T47D (cell line): ENCODE data around the gene IL17RC.

Source experiments
- DNase-seq, 2 experiments: peaks; one replicate each; pipeline versions ENCODE4 v3.0.0 to v3.0.0-alpha.2; 2011 to 2012; ENCODE audit warnings: low read depth in 1 of 2, low spot score in 1 of 2
- JUND ChIP-seq: IDR thresholded peaks from 2 replicates; pipeline ENCODE4 v1.6.1; 2012; ENCODE audit warnings: low read depth
- in situ Hi-C: cut with HindIII; loops from 2 replicates; pipeline ENCODE4 v1.10.0; 2016; ENCODE audit warnings: low sequenced_read_pairs, low pct_unique_long_range_greater_than_20kb

The IL17RC gene

DNA sequence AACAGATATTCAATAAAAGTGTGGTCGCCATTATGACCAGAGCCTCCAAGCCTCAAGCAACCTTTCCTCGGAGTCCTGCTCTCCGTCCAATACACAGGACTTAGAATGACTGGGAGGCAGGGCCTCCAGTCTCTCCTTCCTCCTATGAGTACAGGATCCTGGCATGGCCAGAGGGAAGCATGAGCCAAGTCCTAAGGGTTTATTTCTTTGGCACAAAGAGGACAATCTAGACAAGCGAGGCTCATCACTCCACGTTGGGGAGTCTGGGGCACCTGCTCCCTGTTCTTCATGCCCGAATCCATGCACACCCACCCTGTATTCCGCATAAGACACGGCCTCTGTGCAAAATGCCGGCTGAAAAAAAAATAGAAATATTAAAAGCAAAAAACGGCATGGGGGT, 28.5 kb downstream of the IL17RC start:
- no peak for TF ChIP-seq JUND

DNA sequence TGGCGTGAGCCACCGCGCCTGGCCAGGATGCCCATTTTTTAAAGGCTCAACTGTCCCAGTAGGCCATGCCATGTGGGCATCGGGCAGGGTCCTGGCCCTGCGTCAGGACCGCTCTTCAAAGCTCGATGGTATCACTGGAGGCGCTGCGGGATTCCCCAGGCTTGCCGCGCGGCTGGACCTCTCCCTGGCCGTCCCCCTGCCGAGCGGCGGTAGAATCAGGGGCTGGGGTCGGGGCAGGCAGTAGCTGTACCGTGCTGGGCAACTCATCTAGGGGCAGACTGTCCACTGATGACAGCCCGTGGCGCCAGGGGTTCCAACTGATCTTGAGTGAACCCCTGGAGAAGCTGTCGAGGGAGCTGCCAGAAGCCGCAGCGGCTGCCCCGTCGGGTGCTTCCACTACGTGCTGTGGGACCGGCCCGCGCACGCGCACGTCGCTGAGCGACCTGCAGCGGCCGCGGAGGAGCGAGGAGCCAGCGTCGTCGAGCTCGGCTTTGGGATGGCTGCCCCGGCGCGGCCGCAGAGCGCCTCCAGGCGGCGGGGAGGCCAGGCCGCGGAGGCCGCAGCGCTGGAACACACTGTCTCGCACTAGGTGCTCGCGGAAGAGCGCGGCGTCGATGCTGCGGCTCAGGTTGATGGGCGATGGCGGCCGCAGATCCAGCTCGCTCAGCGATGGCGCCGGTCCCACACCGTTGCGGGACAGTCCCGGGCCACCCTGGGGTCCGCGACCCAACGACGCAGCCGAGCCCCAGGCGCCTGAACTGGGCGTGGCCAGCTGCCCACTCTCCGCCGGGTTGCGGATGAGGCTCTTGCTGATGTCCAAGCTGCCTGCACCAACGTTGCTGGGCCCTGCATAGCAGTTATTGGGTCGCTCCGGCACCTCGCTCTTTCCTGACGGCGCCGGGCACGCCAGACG, 29.5 kb downstream of the IL17RC start:
- in situ Hi-C loops = no loop called here

More for the DNA sequence above, 28.5 kb downstream of the IL17RC start:
- in situ Hi-C loops = no loop called here
- DNase-seq = no peak

DNA sequence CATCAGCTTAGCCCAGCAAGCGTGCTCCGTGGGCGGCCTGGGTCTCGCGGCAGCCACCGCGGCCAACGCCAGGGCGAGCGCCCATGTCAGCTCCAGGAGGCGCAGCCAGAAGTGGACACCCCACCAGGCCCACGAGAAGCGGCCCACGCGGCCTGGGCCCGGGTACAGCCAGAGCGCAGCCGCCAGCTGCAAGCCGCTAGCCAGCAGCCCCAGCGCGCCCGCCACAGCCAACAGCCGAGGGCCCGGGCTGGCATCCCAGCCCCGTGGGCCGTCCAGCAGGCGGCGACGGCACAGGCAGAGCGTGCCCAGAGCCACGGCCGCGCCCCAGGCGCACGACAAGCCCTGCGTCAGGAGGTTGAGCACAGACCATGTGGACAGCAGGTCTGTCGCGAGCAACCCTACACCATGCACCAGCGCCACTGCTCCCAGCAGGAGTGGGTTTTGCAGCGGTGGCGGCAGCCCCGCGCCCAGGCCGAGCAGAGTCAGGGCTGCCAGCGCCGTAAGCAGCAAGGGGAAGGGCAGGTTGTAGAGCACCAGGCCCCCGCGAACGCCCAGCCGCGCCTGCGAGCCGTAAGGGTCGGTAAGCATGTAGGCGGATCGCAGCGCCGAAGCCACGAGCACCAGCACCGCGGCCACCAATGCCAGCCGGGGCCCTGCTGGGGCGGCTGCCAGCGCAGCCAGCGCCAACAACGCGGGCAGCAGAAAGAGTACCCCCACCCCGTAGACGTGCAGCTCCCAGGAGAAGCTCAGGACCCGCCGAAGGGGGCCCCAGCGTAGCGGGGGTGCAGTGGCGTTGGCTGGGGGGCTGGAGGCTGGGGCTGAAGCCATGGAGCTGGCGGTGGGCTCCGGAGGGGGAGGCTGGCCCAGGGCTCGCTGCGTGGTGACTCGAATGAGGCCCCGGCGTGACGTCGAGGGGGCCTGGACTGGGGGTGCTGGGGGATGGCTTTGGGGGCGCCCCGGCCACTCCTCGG, 30.4 kb downstream of the IL17RC start:
- in situ Hi-C loops = no loop called here
- no peak for TF ChIP-seq JUND
- DNase-seq = peak in 1 of 2 experiments; percentile 51

More for the DNA sequence above, 29.5 kb downstream of the IL17RC start:
- no peak for TF ChIP-seq JUND
- peak; percentile 78 to 92 for DNase-seq

DNA sequence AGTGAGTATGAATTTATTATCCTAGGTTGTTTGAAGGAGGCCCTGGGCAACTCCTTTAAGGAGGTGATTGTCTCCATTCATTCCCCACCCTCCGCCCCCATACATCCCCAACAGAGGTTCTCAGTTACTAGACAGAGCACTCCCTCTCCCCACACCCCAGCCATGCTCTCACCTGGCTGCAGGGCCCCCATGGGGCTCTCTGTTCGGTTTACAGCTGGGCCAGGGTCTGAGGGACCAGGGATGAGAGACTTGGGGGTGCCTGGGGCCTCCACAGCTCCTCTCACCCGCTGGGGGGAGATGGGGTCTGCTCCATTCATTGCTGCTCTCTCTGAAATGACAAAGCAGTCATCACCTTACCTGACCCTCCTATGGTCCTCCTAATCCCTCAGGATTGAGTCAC, 31.7 kb downstream of the IL17RC start:
- TF ChIP-seq JUND = no peak
- DNase-seq = no peak
- in situ Hi-C loops = no loop called here

DNA sequence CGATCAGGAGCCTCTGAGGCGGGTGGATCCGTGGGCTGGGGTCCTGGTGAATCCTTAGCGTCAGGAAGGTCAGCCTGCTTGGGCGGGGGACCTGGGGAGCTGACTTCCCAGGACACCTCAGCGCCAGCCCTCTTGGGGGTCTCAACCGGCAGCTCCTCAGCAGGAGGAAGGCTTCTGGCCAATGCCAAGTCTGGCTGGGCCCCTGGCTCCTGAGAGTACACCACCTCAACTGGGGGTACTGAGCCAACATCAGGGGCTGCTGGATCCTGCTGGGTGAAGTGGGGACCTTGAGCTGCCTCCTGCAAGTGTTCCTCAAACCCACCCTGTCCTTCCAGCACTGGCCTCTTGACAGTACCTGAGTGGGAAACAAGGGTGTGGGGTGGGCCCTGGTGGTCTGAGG, 32.2 kb downstream of the IL17RC start:
- no peak for DNase-seq
- TF ChIP-seq JUND = no peak
- in situ Hi-C loops = no loop called here

DNA sequence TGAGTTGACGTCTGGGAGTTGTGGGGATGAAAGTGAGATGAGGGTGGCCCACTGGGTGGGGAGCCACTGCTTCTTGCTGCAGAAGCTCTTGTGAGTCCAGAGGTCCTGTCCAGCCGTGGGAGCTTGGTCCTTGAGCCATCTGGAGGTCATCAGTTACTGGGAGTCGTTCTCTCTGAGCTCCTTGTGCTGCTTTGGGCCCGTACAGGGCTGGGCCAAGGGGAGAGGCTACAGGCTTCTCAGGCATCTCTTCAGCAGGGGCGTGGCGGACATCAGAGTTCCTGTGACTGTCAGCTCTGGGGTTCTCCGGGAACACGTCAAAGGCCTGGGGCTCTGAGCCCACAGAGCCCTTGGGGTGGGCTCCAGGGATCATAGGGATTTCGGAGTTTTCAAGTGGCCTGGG, 32.7 kb downstream of the IL17RC start:
- TF ChIP-seq JUND = no peak
- in situ Hi-C loops = no loop called here
- no peak for DNase-seq

DNA sequence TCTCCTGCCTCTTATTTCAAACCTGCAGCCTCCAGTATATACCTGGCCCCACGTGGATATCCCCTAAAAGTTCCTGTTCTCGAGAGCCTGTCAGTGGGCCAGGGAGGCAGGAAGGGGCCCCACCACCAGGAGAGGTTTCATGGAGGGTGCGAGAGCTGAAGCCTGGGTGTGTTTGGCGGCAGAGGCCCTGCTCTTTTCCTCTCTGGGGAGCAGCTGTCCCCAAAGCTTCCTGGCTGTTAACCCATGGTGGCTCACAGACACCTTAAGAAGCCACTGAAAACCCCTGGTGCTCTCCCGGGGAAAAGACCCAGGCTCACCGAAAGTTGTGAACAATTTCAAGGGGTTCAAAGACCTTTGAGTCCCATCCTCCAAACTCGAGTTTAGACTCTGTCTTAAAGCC, 34.2 kb downstream of the IL17RC start:
- in situ Hi-C loops = no loop called here
- no peak for DNase-seq
- TF ChIP-seq JUND = no peak

DNA sequence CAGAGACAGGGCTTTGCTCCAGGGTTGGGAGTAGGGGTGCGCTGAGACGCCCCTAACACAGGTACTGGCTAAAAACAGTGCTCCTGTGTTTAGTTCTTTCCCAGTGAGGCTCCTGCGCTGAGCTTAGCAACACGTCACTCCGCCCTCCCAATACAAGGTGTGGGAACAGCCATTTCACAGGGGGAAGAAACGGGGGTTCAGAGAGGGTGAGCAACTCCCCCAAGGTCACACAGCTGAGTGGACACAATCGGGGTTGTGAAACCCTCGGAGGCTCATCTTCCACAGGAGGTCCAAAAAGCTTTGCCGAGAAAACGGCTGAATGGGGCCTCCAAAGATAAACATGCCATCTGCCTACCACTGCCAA, 34.7 kb downstream of the IL17RC start:
- in situ Hi-C loops = no loop called here
- DNase-seq = no peak
- no peak for TF ChIP-seq JUND

DNA sequence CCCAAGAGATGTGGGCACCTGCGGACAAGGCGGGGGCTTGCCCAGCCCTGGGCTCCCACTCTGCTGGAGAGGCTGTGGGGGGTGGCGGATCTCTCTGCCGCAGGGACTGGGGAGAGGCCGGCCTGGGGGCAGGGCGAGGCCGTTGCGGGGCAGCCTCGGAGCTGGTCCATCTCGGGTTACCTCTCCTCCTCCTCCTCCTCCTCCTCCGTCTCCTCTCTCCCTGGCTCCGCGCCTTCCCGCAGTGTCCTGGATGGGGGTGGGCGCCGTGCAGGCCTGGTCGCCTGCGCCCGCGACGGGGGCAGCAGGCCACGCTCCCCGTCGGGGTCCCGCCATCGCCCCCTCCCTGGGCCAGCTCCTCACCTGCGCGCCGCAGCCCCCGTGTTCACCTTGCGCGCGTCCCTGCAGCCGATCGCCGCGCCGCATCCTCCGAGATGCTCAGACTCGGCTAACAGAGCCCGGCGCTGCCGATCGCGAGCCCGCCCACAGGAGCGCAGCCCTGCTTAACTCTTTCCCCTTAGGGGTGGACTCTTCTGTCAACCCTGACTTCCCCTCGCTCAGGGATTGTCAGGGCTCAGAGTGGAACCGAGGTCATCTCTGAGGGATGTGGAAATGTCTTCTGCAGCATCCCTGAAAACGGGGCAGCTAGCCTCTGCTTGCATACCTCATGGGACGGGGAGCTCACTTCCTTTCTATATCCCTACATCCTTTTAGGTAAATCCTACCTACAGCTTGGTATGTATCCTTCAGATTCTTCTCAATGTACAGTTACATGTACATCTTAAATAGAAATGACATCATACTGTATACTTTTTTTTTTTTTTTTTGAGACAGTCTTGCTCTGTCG, 35.3 kb downstream of the IL17RC start, which contains the start of gene PRRT3:
TSS of gene PRRT3 (minus strand) at position 447 of the 844 bp plus-strand sequence. CDS start 2,293 bp downstream, outside the sequence.
- in situ Hi-C loops = no loop called here
- DNase-seq = peak in 1 of 2 experiments; percentile 71
- no peak for TF ChIP-seq JUND

DNA sequence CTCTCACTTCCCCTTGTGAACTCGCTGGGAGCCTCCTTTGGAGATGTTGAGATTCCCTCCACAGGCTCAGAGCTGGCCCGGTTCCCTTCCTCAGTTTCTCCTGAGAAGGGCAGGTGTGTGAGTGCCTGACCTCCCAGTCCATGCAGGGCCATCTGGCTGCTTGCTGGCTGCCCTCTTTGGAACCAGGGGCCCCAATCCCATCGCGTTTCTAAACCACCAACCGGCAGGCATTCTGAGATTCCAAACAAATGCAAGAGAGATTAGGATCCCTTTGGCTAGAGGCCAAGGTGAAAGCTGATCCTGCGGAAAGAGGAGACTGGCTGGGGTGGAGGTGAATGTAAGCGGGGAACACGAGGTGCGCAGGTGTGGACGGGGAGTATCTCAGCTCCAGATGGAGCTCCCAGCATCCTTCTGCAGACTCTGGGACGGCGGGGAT, 38.2 kb downstream of the IL17RC start:
- DNase-seq = peak in 1 of 2 experiments; percentile 85
- in situ Hi-C loops = no loop called here
- TF ChIP-seq JUND = no peak

DNA sequence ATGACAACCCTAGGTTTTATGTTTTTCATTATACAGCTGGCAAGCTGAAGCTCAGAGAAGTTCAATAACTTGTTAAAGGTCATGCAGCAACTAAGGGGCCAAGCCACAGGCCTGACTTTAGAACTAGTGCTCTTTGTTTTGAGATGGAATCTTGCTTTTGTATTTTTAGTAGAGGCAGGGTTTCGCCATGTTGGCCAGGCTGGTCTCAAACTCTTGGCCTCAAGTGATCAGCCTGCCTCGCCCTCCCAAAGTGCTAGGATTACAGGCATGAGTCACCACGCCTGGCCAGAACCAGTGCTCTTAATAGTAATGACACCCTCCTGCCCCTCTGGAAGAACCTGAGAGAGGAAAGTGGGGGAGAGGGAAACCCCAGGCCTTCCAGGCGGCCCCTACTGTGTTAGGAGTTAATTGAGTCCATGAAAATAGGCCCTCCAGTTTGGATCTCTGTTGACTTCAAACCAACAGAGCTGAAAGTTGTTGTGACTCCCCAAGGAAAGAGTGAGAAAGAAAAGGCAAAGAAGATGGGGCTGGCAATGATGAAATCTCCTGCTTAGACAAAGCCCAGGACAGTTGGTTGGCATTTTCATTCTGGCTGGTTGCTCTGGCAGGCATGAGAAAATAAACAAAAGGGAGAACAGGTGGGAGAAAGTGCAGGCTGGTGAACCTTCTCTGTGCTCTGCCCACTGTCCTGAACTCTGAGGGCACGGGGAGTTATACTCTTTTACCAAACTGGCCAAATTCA, 38.9 kb downstream of the IL17RC start:
- in situ Hi-C loops = no loop called here
- no peak for TF ChIP-seq JUND
- peak in 1 of 2 experiments; percentile 28 for DNase-seq
